ENCODE results near the gene PHLDB1.
"Not testable (repeated sequence)": the region's sequence is repeated elsewhere in the genome, so short reads cannot be mapped to it uniquely, and the experiment has no call there.

Gene PHLDB1

GRCh38 chr11:118604566-118604965 lies 2.8 kb upstream of the PHLDB1 start:
- DNase-seq = no peak

- peak; percentile 68 for DNase-seq
These were observed 2.1 kb upstream of the PHLDB1 start for GRCh38 chr11:118605116-118605867.

- peak; percentile 50 for DNase-seq
These were observed 1.1 kb upstream of the PHLDB1 start for GRCh38 chr11:118606157-118606843.

- DNase-seq = no peak
These were observed 579 bp upstream of the PHLDB1 start for GRCh38 chr11:118606844-118607228.

- peak; percentile 82 for DNase-seq
These were observed 1.2 kb downstream of the PHLDB1 start for GRCh38 chr11:118608360-118609227.

- peak; percentile 73 for DNase-seq
These were observed 2.2 kb downstream of the PHLDB1 start for GRCh38 chr11:118609380-118610224.

- DNase-seq = peak; percentile 79
These were observed 2.9 kb downstream of the PHLDB1 start for GRCh38 chr11:118610225-118610772.

GRCh38 chr11:118610773-118611432 lies 3.5 kb downstream of the PHLDB1 start:
- peak; percentile 82 for DNase-seq

GRCh38 chr11:118611433-118611795 lies 4.0 kb downstream of the PHLDB1 start:
- DNase-seq = not testable (repeated sequence)

GRCh38 chr11:118612378-118612777 lies 5.0 kb downstream of the PHLDB1 start:
- DNase-seq = no peak

GRCh38 chr11:118614511-118614910 lies 7.1 kb downstream of the PHLDB1 start:
- DNase-seq = no peak

GRCh38 chr11:118615282-118615975 lies 8.0 kb downstream of the PHLDB1 start:
- peak; percentile 61 for DNase-seq

- DNase-seq = peak; percentile 23
These were observed 8.6 kb downstream of the PHLDB1 start for GRCh38 chr11:118615976-118616371.

GRCh38 chr11:118618115-118618990 lies 10.9 kb downstream of the PHLDB1 start:
- DNase-seq = peak; percentile 47

GRCh38 chr11:118618991-118619375 lies 11.6 kb downstream of the PHLDB1 start:
- peak; percentile 28 for DNase-seq

- peak; percentile 47 for DNase-seq
These were observed 12.2 kb downstream of the PHLDB1 start for GRCh38 chr11:118619444-118620197.

GRCh38 chr11:118620529-118621070 lies 13.2 kb downstream of the PHLDB1 start:
- no peak for DNase-seq

GRCh38 chr11:118621071-118621783 lies 13.8 kb downstream of the PHLDB1 start:
- DNase-seq = peak; percentile 82
